AG10803 (cell line): ENCODE results near the gene CCL7.

Experiments
- DNase-seq: peaks from one replicate; pipeline ENCODE4 v3.0.0; 2010; ENCODE audit warnings: low read depth
- H3K4me3 ChIP-seq: 2 replicates; pipeline ENCODE4 v1.5.1; 2011; ENCODE audit warnings: mild to moderate bottlenecking, low read length, control low read depth
- TF ChIP-seq, protein P1 (sequence below): conservative IDR thresholded peaks from 2 replicates; pipeline ENCODE4 v1.5.1; 2011; ENCODE audit warnings: mild to moderate bottlenecking, low read length, control low read depth, inconsistent platforms

The CCL7 gene

DNA sequence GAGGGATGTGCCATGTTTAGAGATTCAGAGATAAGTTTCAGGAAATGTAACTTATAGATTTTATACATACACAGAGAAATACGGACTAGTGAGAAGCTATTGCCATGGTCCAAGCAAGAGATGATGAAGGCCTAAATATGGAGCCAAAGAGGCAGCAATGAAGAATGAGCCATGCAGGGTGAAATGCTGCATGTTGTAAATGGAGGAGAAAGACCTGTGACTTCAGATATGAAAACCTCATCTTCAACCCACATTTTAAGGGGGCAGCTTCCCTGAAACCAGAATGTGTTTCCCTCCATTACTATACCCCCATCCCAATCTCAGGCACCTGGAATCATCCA lies 12.1 kb upstream of the CCL7 start:
- no peak for DNase-seq
- no peak overlapping the region for H3K4me3 ChIP-seq
- TF ChIP-seq, protein P1, sequence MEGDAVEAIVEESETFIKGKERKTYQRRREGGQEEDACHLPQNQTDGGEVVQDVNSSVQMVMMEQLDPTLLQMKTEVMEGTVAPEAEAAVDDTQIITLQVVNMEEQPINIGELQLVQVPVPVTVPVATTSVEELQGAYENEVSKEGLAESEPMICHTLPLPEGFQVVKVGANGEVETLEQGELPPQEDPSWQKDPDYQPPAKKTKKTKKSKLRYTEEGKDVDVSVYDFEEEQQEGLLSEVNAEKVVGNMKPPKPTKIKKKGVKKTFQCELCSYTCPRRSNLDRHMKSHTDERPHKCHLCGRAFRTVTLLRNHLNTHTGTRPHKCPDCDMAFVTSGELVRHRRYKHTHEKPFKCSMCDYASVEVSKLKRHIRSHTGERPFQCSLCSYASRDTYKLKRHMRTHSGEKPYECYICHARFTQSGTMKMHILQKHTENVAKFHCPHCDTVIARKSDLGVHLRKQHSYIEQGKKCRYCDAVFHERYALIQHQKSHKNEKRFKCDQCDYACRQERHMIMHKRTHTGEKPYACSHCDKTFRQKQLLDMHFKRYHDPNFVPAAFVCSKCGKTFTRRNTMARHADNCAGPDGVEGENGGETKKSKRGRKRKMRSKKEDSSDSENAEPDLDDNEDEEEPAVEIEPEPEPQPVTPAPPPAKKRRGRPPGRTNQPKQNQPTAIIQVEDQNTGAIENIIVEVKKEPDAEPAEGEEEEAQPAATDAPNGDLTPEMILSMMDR, result no peak

DNA sequence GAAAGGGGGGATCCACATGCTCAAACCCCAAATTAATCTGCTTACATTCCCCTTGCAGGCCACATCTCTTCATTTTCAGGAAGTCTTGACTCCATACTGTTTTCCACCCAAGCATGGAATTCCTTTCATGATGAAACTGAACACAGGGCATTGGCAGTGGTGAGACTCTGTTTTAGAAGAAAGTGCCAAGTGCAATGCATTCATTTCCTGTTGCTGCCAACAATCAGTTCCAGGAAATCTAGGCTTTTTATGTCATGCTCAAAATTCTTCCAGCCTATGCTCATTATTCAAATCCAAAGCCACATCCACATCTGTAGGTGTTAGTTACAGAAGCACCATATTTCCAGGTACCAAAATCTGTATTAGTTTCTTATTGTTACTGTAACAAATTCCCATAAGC lies 10.9 kb upstream of the CCL7 start:
- TF ChIP-seq, protein P1, result no peak
- no peak overlapping the region for H3K4me3 ChIP-seq
- DNase-seq, result peak; percentile 87

DNA sequence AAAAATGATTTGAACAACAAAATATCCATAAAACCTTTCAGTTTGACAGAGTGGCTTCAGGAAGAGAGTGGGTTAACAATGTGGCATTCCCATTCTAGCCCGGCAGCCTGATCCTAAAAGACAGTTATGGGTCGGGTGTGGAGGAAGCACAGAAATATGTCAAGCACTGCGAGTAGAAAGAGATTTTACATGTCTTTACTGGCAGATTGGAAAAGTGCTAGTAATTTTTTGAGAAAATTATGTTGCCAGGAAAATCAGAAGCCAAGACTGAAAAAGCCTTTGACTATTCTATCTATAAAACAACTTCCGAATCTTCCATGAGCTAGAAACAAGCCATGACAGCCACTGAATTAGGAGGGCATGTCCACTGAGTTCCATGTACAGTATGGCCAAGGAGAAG lies 9.2 kb upstream of the CCL7 start:
- TF ChIP-seq, protein P1, result no peak
- DNase-seq, result no peak
- H3K4me3 ChIP-seq, result no peak overlapping the region

DNA sequence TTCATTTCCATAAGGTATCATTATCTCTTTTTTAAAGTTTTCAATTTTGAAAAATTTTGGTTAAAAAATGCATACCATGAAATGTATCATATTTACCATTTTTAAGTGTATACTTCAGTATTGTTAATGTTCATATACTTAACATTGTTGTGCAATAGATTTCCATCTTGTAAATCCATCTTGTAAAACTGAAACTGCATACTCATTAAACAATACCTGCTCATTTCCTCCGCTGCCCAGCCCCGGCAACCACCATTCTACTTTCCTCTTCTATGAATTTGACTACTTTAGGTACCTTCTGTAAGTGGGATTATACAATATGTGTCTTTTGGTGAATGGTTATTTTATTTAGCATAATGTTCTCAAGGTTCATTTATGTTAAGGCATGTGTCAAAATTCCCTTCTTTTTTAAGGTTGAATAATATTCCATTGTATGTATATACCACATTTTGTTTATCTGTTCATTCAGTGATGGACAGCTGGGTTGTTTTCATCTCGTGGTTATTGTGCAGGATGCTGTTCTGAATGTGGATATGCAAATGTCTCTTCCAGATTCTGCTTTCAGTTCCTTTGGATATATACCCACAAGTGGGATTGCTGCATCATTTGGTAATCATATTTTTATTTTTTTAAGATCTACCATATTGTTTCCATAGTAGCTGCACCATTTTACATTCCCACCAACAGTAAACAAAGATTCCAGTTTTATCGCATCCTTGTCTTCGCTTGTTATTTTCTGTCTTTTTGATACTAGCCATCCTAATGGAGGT lies 8.3 kb upstream of the CCL7 start:
- H3K4me3 ChIP-seq, result no peak overlapping the region
- TF ChIP-seq, protein P1, result no peak
- DNase-seq, result no peak

DNA sequence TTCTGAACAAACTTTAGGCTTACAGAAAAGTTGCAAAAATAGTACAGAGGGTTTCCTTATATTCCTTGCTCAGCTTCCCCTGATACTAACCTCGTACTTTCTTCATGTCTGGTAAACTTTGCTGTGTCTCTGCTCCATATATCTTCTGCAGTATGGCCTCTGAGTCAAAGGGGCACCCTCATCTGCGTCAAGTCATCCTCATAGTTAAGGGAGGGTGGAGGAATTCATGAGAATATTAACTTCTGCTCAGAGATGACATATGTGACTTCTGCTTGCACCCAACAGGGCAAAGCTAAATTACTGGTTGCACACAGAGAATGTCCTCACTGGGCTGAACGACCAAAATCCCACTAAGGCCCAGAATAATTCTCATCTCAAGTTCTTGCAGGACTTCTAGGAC lies 4.3 kb upstream of the CCL7 start:
- DNase-seq, result no peak
- TF ChIP-seq, protein P1, result no peak
- no peak overlapping the region for H3K4me3 ChIP-seq

DNA sequence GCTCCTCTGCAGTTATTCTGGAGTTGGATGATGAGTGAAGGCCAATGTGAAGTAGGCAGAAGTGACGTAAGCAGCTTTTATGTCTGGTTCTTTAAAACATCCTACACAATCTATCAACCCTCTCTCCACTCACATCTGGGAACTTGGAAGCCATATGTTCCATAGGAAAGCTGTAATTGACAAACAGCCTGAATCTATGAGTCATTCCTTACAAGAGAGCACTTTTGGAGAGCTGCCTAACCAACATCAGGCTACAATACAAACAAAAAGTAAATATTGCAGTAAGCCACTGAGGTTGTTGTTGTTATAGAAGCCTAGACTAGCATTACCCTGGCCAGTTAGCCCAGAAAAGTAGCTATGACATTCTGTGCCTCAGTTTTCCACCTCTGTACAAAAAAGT lies 5.9 kb downstream of the CCL7 start:
- peak; percentile 96 for DNase-seq
- no peak overlapping the region for H3K4me3 ChIP-seq
- TF ChIP-seq, protein P1, result no peak

DNA sequence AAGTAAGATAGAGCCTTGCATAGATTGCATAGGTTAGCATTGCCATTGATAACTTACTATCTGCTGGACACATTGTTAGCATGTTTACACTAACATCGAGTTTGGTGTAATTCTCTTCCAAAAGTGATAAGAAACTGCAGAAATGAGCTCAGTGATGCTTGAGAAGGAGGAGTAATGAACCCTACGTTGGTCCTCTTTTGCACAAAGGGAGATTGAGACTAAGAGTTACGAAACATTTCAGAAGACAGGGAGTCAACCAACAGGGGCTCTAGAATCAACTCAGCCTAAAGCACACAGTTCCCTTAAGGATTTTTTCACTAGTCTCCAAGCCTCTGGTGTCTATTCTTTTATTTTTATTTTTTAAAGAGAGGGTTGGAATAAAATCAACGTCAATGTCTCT lies 6.8 kb downstream of the CCL7 start:
- TF ChIP-seq, protein P1, result no peak
- no peak for DNase-seq
- H3K4me3 ChIP-seq, result no peak overlapping the region
